Embryonic facial prominence (tissue), 1 donor: ENCODE data around the gene HAT1.

ENCODE experiments used
- DNase-seq: peaks from one replicate; pipeline ENCODE4 v3.0.0-alpha.2; 2016; ENCODE audit errors: extremely low spot score

The HAT1 gene

GRCh38 chr2:171919453-171919852 is 2.8 kb upstream of the HAT1 start:
- no peak for DNase-seq

- no peak for DNase-seq
Observed at GRCh38 chr2:171921970-171922229, 361 bp upstream of the HAT1 start.

GRCh38 chr2:171923206-171923605 is 945 bp downstream of the HAT1 start:
- DNase-seq, result no peak

- no peak for DNase-seq
Observed at GRCh38 chr2:171924170-171924942, 2.1 kb downstream of the HAT1 start.

- no peak for DNase-seq
Observed at GRCh38 chr2:171930385-171930784, 8.1 kb downstream of the HAT1 start.

GRCh38 chr2:171939058-171939742 is 16.9 kb downstream of the HAT1 start:
- no peak for DNase-seq

GRCh38 chr2:171939743-171940071 is 17.4 kb downstream of the HAT1 start:
- DNase-seq, result no peak

- no peak for DNase-seq
Observed at GRCh38 chr2:171941316-171941699, 19.0 kb downstream of the HAT1 start.

- DNase-seq, result no peak
Observed at GRCh38 chr2:171943869-171944268, 21.6 kb downstream of the HAT1 start.

GRCh38 chr2:171952276-171952675 is 30.0 kb downstream of the HAT1 start:
- DNase-seq, result no peak

GRCh38 chr2:171952748-171953147 is 30.5 kb downstream of the HAT1 start:
- no peak for DNase-seq

GRCh38 chr2:171956135-171956825 is 34.0 kb downstream of the HAT1 start:
- no peak for DNase-seq

- DNase-seq, result no peak
Observed at GRCh38 chr2:171957061-171957460, 34.8 kb downstream of the HAT1 start.

GRCh38 chr2:171958475-171958874 is 36.2 kb downstream of the HAT1 start:
- no peak for DNase-seq

- DNase-seq, result no peak
Observed at GRCh38 chr2:171959998-171960397, 37.7 kb downstream of the HAT1 start.

- no peak for DNase-seq
Observed at GRCh38 chr2:171960570-171960969, 38.3 kb downstream of the HAT1 start.

- no peak for DNase-seq
Observed at GRCh38 chr2:171963198-171963597, 40.9 kb downstream of the HAT1 start.

- no peak for DNase-seq
Observed at GRCh38 chr2:171964308-171964707, 42.0 kb downstream of the HAT1 start.

GRCh38 chr2:171965238-171965637 is 43.0 kb downstream of the HAT1 start:
- DNase-seq, result no peak

GRCh38 chr2:171965661-171966060 is 43.4 kb downstream of the HAT1 start:
- no peak for DNase-seq

GRCh38 chr2:171966235-171966634 is 44.0 kb downstream of the HAT1 start:
- DNase-seq, result no peak

GRCh38 chr2:171966688-171967087 is 44.4 kb downstream of the HAT1 start:
- DNase-seq, result no peak

GRCh38 chr2:171968509-171968908 is 46.2 kb downstream of the HAT1 start:
- no peak for DNase-seq
